ENCODE measurements around the gene ICAM4. TPM values are rescaled to one million over a fixed set of nuclear protein-coding genes. Genes with fewer than 3 reads are reported as not detected.

ICAM4 gene
- polyA plus RNA-seq, 1 of the 3 experiments (the other 2 are of a cell fraction) = 0.05 TPM

DNA sequence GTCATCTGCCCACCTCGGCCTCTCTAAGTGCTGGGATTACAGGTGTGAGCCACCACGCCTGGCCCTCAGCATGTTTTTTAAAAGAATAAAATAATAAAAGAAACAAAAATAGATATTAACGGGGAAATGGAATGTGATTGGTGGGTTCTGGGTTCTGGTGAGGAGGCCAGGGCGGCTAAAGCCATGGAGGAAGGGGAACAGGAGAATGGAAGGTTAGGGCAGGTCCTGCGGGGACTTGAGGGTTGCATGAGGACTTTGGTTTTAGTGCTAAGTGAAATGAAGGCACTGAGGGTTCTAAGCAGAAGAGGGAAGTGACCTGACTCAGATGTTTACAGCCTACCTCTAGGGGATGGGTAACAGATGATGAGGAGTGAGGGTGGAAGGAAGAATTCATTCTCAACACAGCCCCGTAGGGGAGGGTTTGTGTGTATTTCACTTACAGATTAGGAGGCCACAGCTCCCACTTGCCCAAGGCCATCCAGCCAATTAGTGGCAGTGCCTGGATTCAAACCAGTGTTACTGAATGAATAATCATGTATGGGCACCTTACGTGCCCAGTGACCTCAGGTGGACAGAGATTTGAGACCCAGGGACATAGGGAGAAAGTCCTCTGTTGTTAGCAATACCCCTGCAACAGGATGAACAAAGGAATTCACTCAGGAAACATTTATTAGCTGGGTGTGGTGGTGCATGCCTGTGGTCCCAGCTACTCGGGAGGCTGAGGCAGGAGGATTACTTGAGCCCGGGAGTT, 41.4 kb upstream of the ICAM4 start:
- Histone ChIP-seq H3K4me1 (ENCODE audit: control insufficient read depth in 1 of 2, insufficient read depth in 2 of 2, low read depth in 1 of 2, low read length in 1 of 2) (no peaks in the 10 kb centered on the region), H3K27ac (ENCODE audit: low read depth in 2 of 2, low read length in 1 of 2) (no peak overlapping the region), H3F3A (replicated peaks; ENCODE audit: insufficient read depth) (peaks cover 5% of the 10 kb centered on the region), H3K9me3 (no peaks in the 10 kb centered on the region), H3K36me3 (replicated peaks in 1 of 2; ENCODE audit: control insufficient read depth in 1 of 2, insufficient read depth in 2 of 2, low read length in 1 of 2) (no peaks in the 10 kb centered on the region), H3K79me2 (ENCODE audit: insufficient read depth) (no peaks in the 10 kb centered on the region), H3K27me3 (ENCODE audit: insufficient read depth) (no peaks in the 10 kb centered on the region), H3K9ac (no peak overlapping the region), H3K4me3 (ENCODE audit: low read depth in 2 of 2, low read length in 1 of 2) (no peak overlapping the region), H3K9me2 (no peaks in the 10 kb centered on the region), H3K4me2 (no peak overlapping the region), H4K20me1 (ENCODE audit: insufficient read depth) (no peaks in the 10 kb centered on the region), H2AFZ (ENCODE audit: low read depth) (no peak overlapping the region)
- TF ChIP-seq TCF12 (IDR thresholded peaks at IDR 0.05) = no peak
- no peak for TF ChIP-seq GABPA (IDR thresholded peaks at IDR 0.05; ENCODE audit: low read depth)
- DNase-seq = no peak
- WGBS (ENCODE audit: low lambda C conversion rate) = 80% methylated on average over 9 of the region's 9 CpGs
- ChIA-PET POLR2A (no interaction called here), CTCF (interaction anchor here (1.0 to 3.4 kb wide), 4 partner anchors 14 to 18 kb away, joined by 3 to 10 read pairs (median 4); partner anchors contain the start of gene S1PR2)

DNA sequence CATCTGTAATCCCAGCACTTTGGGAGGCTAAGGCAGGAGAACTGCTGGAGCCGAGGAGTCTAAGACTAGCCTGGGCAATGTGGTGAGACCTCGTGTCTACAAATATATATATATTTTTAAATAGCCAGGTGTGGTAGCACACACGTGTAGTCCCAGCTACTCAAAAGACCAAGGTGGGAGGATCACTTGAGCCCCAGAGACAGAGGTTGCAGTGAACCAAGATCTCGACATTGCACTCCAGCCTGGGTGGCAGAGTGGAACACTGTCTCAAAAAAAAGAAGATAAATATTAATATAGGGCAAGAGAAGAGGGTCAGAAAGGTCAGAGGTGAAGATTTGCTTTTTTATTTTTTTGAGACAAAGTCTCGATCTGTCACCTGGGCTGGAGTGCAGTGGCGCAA, 40.2 kb upstream of the ICAM4 start:
- no peaks in the 10 kb centered on the region for H3K9me3 ChIP-seq
- H4K20me1 ChIP-seq (ENCODE audit: insufficient read depth) = no peaks in the 10 kb centered on the region
- peaks cover 5% of the 10 kb centered on the region for H3F3A ChIP-seq (replicated peaks; ENCODE audit: insufficient read depth)
- no peak for DNase-seq
- H3K36me3 ChIP-seq (replicated peaks in 1 of 2; ENCODE audit: control insufficient read depth in 1 of 2, insufficient read depth in 2 of 2, low read length in 1 of 2) = no peaks in the 10 kb centered on the region
- H3K79me2 ChIP-seq (ENCODE audit: insufficient read depth) = no peaks in the 10 kb centered on the region
- H3K27me3 ChIP-seq (ENCODE audit: insufficient read depth) = no peaks in the 10 kb centered on the region
- H3K9me2 ChIP-seq = no peaks in the 10 kb centered on the region
- H3K9ac ChIP-seq = no peak overlapping the region
- no peak overlapping the region for H3K4me2 ChIP-seq
- TF ChIP-seq RXRA (IDR thresholded peaks at IDR 0.05; ENCODE audit: borderline replicate concordance, low read depth) (no peak), CHD2 (IDR thresholded peaks at IDR 0.05; ENCODE audit: low read length, partially characterized antibody) (no peak), FOXJ3 (CRISPR knock-in tag; IDR thresholded peaks at IDR 0.05) (no peak), SMC3 (IDR thresholded peaks at IDR 0.05; ENCODE audit: low read depth, low read length) (no peak), ELF1 (IDR thresholded peaks at IDR 0.05) (no peak), FOSL2 (IDR thresholded peaks at IDR 0.05; ENCODE audit: borderline replicate concordance, low read depth) (no peak), SIN3A (IDR thresholded peaks at IDR 0.05; ENCODE audit: borderline replicate concordance, low read depth, low read length) (no peak), JUND (IDR thresholded peaks at IDR 0.05) (no peak), MEF2A (IDR thresholded peaks at IDR 0.05; ENCODE audit: borderline replicate concordance, low read depth) (no peak), TEAD4 (IDR thresholded peaks at IDR 0.05; ENCODE audit: borderline replicate concordance, insufficient read depth) (no peak), RAD21 (IDR thresholded peaks at IDR 0.05; ENCODE audit: low read length) (no peak)
- TF ChIP-seq, protein P1, sequence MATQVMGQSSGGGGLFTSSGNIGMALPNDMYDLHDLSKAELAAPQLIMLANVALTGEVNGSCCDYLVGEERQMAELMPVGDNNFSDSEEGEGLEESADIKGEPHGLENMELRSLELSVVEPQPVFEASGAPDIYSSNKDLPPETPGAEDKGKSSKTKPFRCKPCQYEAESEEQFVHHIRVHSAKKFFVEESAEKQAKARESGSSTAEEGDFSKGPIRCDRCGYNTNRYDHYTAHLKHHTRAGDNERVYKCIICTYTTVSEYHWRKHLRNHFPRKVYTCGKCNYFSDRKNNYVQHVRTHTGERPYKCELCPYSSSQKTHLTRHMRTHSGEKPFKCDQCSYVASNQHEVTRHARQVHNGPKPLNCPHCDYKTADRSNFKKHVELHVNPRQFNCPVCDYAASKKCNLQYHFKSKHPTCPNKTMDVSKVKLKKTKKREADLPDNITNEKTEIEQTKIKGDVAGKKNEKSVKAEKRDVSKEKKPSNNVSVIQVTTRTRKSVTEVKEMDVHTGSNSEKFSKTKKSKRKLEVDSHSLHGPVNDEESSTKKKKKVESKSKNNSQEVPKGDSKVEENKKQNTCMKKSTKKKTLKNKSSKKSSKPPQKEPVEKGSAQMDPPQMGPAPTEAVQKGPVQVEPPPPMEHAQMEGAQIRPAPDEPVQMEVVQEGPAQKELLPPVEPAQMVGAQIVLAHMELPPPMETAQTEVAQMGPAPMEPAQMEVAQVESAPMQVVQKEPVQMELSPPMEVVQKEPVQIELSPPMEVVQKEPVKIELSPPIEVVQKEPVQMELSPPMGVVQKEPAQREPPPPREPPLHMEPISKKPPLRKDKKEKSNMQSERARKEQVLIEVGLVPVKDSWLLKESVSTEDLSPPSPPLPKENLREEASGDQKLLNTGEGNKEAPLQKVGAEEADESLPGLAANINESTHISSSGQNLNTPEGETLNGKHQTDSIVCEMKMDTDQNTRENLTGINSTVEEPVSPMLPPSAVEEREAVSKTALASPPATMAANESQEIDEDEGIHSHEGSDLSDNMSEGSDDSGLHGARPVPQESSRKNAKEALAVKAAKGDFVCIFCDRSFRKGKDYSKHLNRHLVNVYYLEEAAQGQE (IDR thresholded peaks at IDR 0.05; ENCODE audit: low read depth, low read length) = no peak
- TF ChIP-seq, protein P2, sequence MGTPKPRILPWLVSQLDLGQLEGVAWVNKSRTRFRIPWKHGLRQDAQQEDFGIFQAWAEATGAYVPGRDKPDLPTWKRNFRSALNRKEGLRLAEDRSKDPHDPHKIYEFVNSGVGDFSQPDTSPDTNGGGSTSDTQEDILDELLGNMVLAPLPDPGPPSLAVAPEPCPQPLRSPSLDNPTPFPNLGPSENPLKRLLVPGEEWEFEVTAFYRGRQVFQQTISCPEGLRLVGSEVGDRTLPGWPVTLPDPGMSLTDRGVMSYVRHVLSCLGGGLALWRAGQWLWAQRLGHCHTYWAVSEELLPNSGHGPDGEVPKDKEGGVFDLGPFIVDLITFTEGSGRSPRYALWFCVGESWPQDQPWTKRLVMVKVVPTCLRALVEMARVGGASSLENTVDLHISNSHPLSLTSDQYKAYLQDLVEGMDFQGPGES (IDR thresholded peaks at IDR 0.05; ENCODE audit: low read depth, low read length) = no peak
- TF ChIP-seq, protein P3, sequence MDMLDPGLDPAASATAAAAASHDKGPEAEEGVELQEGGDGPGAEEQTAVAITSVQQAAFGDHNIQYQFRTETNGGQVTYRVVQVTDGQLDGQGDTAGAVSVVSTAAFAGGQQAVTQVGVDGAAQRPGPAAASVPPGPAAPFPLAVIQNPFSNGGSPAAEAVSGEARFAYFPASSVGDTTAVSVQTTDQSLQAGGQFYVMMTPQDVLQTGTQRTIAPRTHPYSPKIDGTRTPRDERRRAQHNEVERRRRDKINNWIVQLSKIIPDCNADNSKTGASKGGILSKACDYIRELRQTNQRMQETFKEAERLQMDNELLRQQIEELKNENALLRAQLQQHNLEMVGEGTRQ (IDR thresholded peaks at IDR 0.05; ENCODE audit: borderline replicate concordance, low read depth, low read length) = no peak
- no peak overlapping the region for H3K27ac ChIP-seq (ENCODE audit: low read depth in 2 of 2, low read length in 1 of 2)
- 87% methylated on average over 6 of the region's 6 CpGs for WGBS (ENCODE audit: low lambda C conversion rate)
- POLR2A ChIA-PET = no interaction called here
- no peak overlapping the region for H3K4me3 ChIP-seq (ENCODE audit: low read depth in 2 of 2, low read length in 1 of 2)
- H2AFZ ChIP-seq (ENCODE audit: low read depth) = no peak overlapping the region
- H3K4me1 ChIP-seq (ENCODE audit: control insufficient read depth in 1 of 2, insufficient read depth in 2 of 2, low read depth in 1 of 2, low read length in 1 of 2) = no peaks in the 10 kb centered on the region
- CTCF ChIA-PET = interaction anchor here (1.0 to 3.4 kb wide), 3 partner anchors 13 to 19 kb away, joined by 3 to 10 read pairs (median 4); no protein-coding TSS in a partner anchor
